NCI-H146 treated with DMSO at 0.1 percent for 48 hours (cell line): ENCODE data around the gene CHMP3.
"Not testable (repeated sequence)": the region's sequence is repeated elsewhere in the genome, so short reads cannot be mapped to it uniquely, and the experiment has no call there.

Source experiments
- DNase-seq: peaks from one replicate; lab custom pipeline; 2025; ENCODE audit not compliant: unreplicated experiment; lab: John Stamatoyannopoulos, UW

Gene CHMP3

GRCh38 chr2:86512892-86513291, 50.4 kb downstream of the CHMP3 start:
- DNase-seq, result no peak

GRCh38 chr2:86512034-86512433, 51.2 kb downstream of the CHMP3 start:
- DNase-seq, result no peak

GRCh38 chr2:86510436-86510933, 52.8 kb downstream of the CHMP3 start:
- no peak for DNase-seq

GRCh38 chr2:86507600-86507999, 55.6 kb downstream of the CHMP3 start:
- no peak for DNase-seq

GRCh38 chr2:86500325-86501083, 62.7 kb downstream of the CHMP3 start:
- DNase-seq, result no peak

- DNase-seq, result no peak
Observed at GRCh38 chr2:86499326-86499725, 63.9 kb downstream of the CHMP3 start.

- no peak for DNase-seq
Observed at GRCh38 chr2:86498468-86499260, 64.6 kb downstream of the CHMP3 start.

- not testable (repeated sequence) for DNase-seq
Observed at GRCh38 chr2:86496391-86496790, 66.9 kb downstream of the CHMP3 start.

- DNase-seq, result no peak
Observed at GRCh38 chr2:86492048-86492453, 71.2 kb downstream of the CHMP3 start.

- no peak for DNase-seq
Observed at GRCh38 chr2:86491088-86491487, 72.2 kb downstream of the CHMP3 start.

GRCh38 chr2:86490245-86490644, 73.0 kb downstream of the CHMP3 start:
- DNase-seq, result no peak

- DNase-seq, result no peak
Observed at GRCh38 chr2:86489542-86489941, 73.7 kb downstream of the CHMP3 start.

GRCh38 chr2:86488561-86489250, 74.5 kb downstream of the CHMP3 start:
- DNase-seq, result no peak

GRCh38 chr2:86487062-86487461, 76.2 kb downstream of the CHMP3 start:
- DNase-seq, result no peak

- DNase-seq, result no peak
Observed at GRCh38 chr2:86485802-86486201, 77.4 kb downstream of the CHMP3 start.

- DNase-seq, result no peak
Observed at GRCh38 chr2:86485103-86485502, 78.1 kb downstream of the CHMP3 start.

- DNase-seq, result no peak
Observed at GRCh38 chr2:86484385-86484784, 78.9 kb downstream of the CHMP3 start.

GRCh38 chr2:86482034-86482433, 81.2 kb downstream of the CHMP3 start:
- no peak for DNase-seq

GRCh38 chr2:86480105-86480504, 83.1 kb downstream of the CHMP3 start:
- DNase-seq, result no peak

GRCh38 chr2:86477349-86477748, 85.9 kb downstream of the CHMP3 start:
- no peak for DNase-seq

GRCh38 chr2:86476918-86477317, 86.3 kb downstream of the CHMP3 start:
- no peak for DNase-seq

GRCh38 chr2:86476092-86476491, 87.2 kb downstream of the CHMP3 start:
- DNase-seq, result no peak
